GM23248 (cell line): ENCODE results near the gene DYRK1B. TPM values are rescaled to one million over a fixed set of nuclear protein-coding genes. Genes with fewer than 3 reads are reported as not detected.
"Not testable (repeated sequence)": the region's sequence is repeated elsewhere in the genome, so short reads cannot be mapped to it uniquely, and the experiment has no call there.

Experiments used
- DNase-seq: peaks from one replicate; pipeline ENCODE4 v3.0.0-alpha.2; 2015
- H2AFZ ChIP-seq: fragments of 200-600 bp; sonication (generic); 2 replicates; pipeline ENCODE4 v1.6.1; 2016; ENCODE audit warnings: antibody characterized with exemption
- H3F3A ChIP-seq: fragments of 200-600 bp; sonication (generic); 2 replicates; pipeline ENCODE4 v1.6.1; 2016; ENCODE audit warnings: mild to moderate bottlenecking, antibody characterized with exemption, mixed run types; ENCODE audit not compliant: insufficient read depth
- H3K27ac ChIP-seq: fragments of 200-600 bp; sonication (generic); 2 replicates; pipeline ENCODE4 v1.5.1; 2016; ENCODE audit warnings: mild to moderate bottlenecking
- H3K27me3 ChIP-seq: fragments of 200-600 bp; sonication (generic); replicated peaks from 2 replicates; pipeline ENCODE4 v1.6.1; 2016; ENCODE audit warnings: mild to moderate bottlenecking; ENCODE audit not compliant: insufficient read depth
- H3K36me3 ChIP-seq: fragments of 200-600 bp; sonication (generic); 2 replicates; pipeline ENCODE4 v1.6.1; 2016; ENCODE audit warnings: low read depth, mild to moderate bottlenecking
- H3K4me1 ChIP-seq: fragments of 200-600 bp; sonication (generic); 2 replicates; pipeline ENCODE4 v1.6.1; 2016; ENCODE audit warnings: mild to moderate bottlenecking; ENCODE audit not compliant: insufficient read depth
- H3K4me2 ChIP-seq: fragments of 200-600 bp; sonication (generic); one replicate; pipeline ENCODE4 v1.6.1; 2016; ENCODE audit warnings: mild to moderate bottlenecking; ENCODE audit not compliant: unreplicated experiment
- H3K4me3 ChIP-seq: fragments of 200-600 bp; sonication (generic); 2 replicates; pipeline ENCODE4 v1.5.1; 2016; ENCODE audit warnings: mild to moderate bottlenecking
- H3K79me2 ChIP-seq: fragments of 200-600 bp; sonication (generic); 2 replicates; pipeline ENCODE4 v1.6.1; 2016; ENCODE audit warnings: mild to moderate bottlenecking; ENCODE audit not compliant: insufficient read depth
- H3K9ac ChIP-seq: fragments of 200-600 bp; sonication (generic); 2 replicates; pipeline ENCODE4 v1.6.1; 2016; ENCODE audit warnings: mild to moderate bottlenecking
- H3K9me2 ChIP-seq: fragments of 200-600 bp; sonication (generic); 2 replicates; pipeline ENCODE4 v1.6.1; 2016; ENCODE audit warnings: mixed run types, mild to moderate bottlenecking, moderate library complexity; ENCODE audit not compliant: insufficient read depth
- H3K9me3 ChIP-seq: fragments of 200-600 bp; sonication (generic); one replicate; pipeline ENCODE4 v1.6.1; 2017; ENCODE audit warnings: low read depth
- H4K20me1 ChIP-seq: fragments of 200-600 bp; sonication (generic); 2 replicates; pipeline ENCODE4 v1.6.0; 2016; ENCODE audit not compliant: insufficient read depth
- EZH2 ChIP-seq: fragments of 200-600 bp; sonication (generic); IDR thresholded peaks from 2 replicates; pipeline ENCODE4 v1.6.1; 2018; ENCODE audit warnings: antibody characterized with exemption, mild to moderate bottlenecking; ENCODE audit not compliant: insufficient read depth, poor library complexity, severe bottlenecking
- EZH2phosphoT487 ChIP-seq: fragments of 200-600 bp; sonication (generic); IDR thresholded peaks from 2 replicates; pipeline ENCODE4 v1.6.1; 2018; ENCODE audit warnings: antibody characterized with exemption, moderate library complexity, mild to moderate bottlenecking, low read depth; ENCODE audit not compliant: insufficient read depth
- whole genome bisulfite sequencing, 2 experiments: methylation state at CpG; one replicate each; pipeline ENCODE4 v1.1.6; 2015 to 2017; ENCODE audit warnings: low lambda C conversion rate in 2 of 2, low coverage in 1 of 2; ENCODE audit errors: missing lambda C conversion rate in 2 of 2; 5-methylcytosine and 5-hydroxymethylcytosine counted together
- in situ Hi-C: fragments of 300-500 bp; cut with MboI; formaldehyde crosslinking; loops from 2 replicates; pipeline ENCODE4 v1.15.0; 2020
- polyA plus RNA-seq: library from polyadenylated mRNA; unstranded; fragments of >200 nt; fragmentation: Nextera tagmentation; extraction: Ambion mirVana; gene quantifications from 2 replicates; pipeline ENCODE4 v1.2.1, GENCODE V29; 2016
- total RNA-seq: library from RNA; depleted of rRNA; stranded (reverse); fragments of >200 nt; shearing (Covaris generic); gene quantifications from 2 replicates; pipeline ENCODE4 v1.2.3, GENCODE V29; 2014

Gene DYRK1B
- total and polyA plus RNA-seq, 2 experiments from 2014 or later, result 11.1 to 14.9 TPM

DNA sequence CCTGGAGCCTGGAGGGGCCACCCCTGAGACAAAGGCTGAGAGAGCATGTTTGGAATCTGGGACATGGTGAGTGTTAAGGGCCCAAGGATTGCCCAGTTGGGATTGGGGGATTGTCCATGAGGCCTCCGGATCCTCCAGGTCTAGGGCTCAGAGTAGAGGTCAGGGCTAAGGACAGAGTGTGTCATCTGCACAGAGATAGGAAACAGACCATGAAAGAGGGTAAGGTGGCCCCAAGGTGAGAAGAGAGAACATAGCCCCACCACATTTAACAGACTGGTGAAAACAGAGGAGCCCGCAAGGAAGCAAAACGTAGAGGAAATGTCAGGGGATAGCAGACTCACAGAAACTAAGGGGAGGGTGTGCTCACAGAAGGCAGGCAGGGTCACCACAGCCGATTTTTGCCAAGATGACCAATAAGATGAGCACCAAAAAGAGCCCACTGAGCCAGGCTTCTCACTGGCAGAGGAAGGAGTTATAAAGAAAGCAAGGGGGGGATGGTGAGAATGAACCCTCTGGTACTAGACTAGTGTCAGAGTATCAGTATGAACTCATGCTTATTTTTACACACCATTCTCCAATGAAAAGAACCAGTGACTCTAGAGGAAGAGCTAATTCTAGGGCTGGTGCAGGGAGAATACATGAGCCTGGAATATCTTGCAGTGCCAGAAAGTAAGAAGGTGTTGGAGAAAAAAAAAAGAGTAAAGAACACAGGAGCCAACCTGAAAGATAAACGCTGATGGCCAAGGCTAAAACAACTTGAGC lies 17.5 kb downstream of the DYRK1B start:
- H3K9me3 ChIP-seq, result no peaks in the 10 kb centered on the region
- no peaks in the 10 kb centered on the region for H4K20me1 ChIP-seq
- no peaks in the 10 kb centered on the region for H3K27me3 ChIP-seq
- H3K4me3 ChIP-seq, result no peak overlapping the region
- H3K27ac ChIP-seq, result no peak overlapping the region
- in situ Hi-C loops, result no loop called here
- H3K36me3 ChIP-seq, result no peaks in the 10 kb centered on the region
- no peaks in the 10 kb centered on the region for H3K9me2 ChIP-seq
- H3K4me2 ChIP-seq, result no peak overlapping the region
- TF ChIP-seq EZH2 (no peak), EZH2phosphoT487 (no peak)
- H3F3A ChIP-seq, result no peaks in the 10 kb centered on the region
- no peak for DNase-seq
- no peak overlapping the region for H2AFZ ChIP-seq
- no peaks in the 10 kb centered on the region for H3K4me1 ChIP-seq
- H3K9ac ChIP-seq, result no peak overlapping the region
- H3K79me2 ChIP-seq, result no peaks in the 10 kb centered on the region
- 90 to 92% methylated on average over 5 of the region's 5 CpGs for WGBS, 2 experiments

GRCh38 chr19:39814595-39814994 lies 19.4 kb downstream of the DYRK1B start:
- Histone ChIP-seq H3K27me3 (no peaks in the 10 kb centered on the region), H3K9me2 (no peaks in the 10 kb centered on the region), H3K9ac (no peak overlapping the region), H3K27ac (no peak overlapping the region), H3K36me3 (no peaks in the 10 kb centered on the region), H3K4me2 (no peak overlapping the region), H3K4me1 (no peaks in the 10 kb centered on the region), H3K4me3 (no peak overlapping the region), H4K20me1 (no peaks in the 10 kb centered on the region), H3K79me2 (no peaks in the 10 kb centered on the region), H3F3A (no peaks in the 10 kb centered on the region), H2AFZ (no peak overlapping the region), H3K9me3 (no peaks in the 10 kb centered on the region)
- no peak for TF ChIP-seq EZH2
- no peak for TF ChIP-seq EZH2phosphoT487
- DNase-seq, result no peak
- WGBS, 2 experiments, result 89 to 92% methylated on average over 3 of the region's 3 CpGs
- in situ Hi-C loops, result no loop called here

DNA sequence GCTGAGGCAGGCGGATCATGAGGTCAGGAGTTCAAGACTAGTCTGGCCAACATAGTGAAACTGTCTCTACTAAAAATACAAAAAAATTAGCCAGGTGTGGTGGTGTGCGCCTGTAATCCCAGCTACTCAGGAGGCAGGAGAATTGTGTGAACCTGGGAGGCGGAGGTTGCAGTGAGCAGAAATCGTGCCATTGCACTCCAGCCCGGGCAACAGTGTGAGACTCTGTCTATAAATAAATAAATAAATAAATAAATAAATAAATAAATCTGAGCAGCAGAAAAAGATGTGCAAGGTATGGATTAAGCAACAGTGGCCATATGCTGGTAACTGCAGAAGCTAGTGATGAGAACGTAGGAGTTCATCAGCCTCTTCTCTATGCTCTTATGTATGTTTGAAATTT lies 19.9 kb downstream of the DYRK1B start:
- DNase-seq, H3K27me3 ChIP-seq, H3K27ac ChIP-seq, H3K79me2 ChIP-seq, H3K36me3 ChIP-seq, H3K4me1 ChIP-seq, H3K9ac ChIP-seq, in situ Hi-C loops, H2AFZ ChIP-seq, H4K20me1 ChIP-seq, H3F3A ChIP-seq, H3K9me3 ChIP-seq, H3K4me2 ChIP-seq, H3K9me2 ChIP-seq, H3K4me3 ChIP-seq: not testable (repeated sequence)
- 90 to 92% methylated on average over 6 of the region's 6 CpGs for WGBS, 2 experiments

DNA sequence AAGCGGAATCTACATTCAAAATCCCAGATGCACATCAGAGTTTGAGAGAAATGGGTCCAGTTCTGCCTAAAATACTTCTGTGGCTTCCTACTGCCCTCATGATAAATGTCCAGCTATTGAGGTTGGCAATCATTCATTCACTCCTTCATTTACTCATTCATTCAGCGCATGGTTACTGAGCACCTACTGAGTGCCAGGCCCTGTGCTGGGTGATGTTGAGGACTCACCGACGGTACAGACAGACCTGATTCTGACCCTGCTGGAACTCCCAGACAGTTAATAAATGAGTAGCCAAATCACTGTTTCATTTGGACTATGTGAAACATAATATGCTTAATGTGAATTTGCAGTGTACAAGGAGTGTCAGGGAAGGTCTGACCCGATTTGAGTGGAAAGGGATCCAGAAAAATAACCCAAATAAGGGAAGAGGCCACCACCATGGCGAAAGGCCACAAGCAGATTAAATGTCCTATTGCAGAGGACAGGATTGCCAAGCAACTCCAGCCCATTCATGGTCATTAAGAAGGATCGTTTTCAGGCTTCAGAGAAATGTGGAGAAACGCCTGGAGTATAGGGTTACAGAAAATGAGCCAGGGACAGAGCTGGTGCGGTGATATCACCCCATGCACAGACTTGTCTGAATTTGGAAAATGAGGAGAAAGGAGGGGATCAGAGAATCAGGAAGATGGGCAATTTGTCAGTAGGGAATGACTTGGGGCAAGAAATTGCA lies 20.5 kb downstream of the DYRK1B start:
- Histone ChIP-seq H3K4me2 (no peak overlapping the region), H3K36me3 (no peaks in the 10 kb centered on the region), H3K27me3 (no peaks in the 10 kb centered on the region), H3K4me1 (no peaks in the 10 kb centered on the region), H3K9me2 (no peaks in the 10 kb centered on the region), H2AFZ (no peak overlapping the region), H4K20me1 (no peaks in the 10 kb centered on the region), H3K79me2 (no peaks in the 10 kb centered on the region), H3K9me3 (no peaks in the 10 kb centered on the region), H3K9ac (no peak overlapping the region), H3K27ac (no peak overlapping the region), H3K4me3 (no peak overlapping the region), H3F3A (no peaks in the 10 kb centered on the region)
- 60 to 65% methylated on average over 9 of the region's 9 CpGs for WGBS, 2 experiments
- TF ChIP-seq EZH2phosphoT487 (no peak), EZH2 (no peak)
- in situ Hi-C loops, result no loop called here
- DNase-seq, result no peak
